Ishikawa (cell line): ENCODE results near the gene GRXCR1.

Experiments used
- CREB1 ChIP-seq: IDR thresholded peaks from 2 replicates; pipeline ENCODE4 v1.6.1; 2012; ENCODE audit warnings: low read depth
- FOXM1 ChIP-seq: IDR thresholded peaks from 2 replicates; pipeline ENCODE4 v1.6.1; 2012; ENCODE audit warnings: low read depth, borderline replicate concordance
- RAD21 ChIP-seq: IDR thresholded peaks from 2 replicates; pipeline ENCODE4 v1.6.1; 2012; ENCODE audit warnings: low read depth

GRCh38 chr4:42910459-42910858, 17.9 kb downstream of the GRXCR1 start:
- TF ChIP-seq RAD21, result no peak
- TF ChIP-seq CREB1, result no peak
- no peak for TF ChIP-seq FOXM1
